ENCODE measurements around the gene ECI2. TPM values are rescaled to one million over a fixed set of nuclear protein-coding genes. Genes with fewer than 3 reads are reported as not detected.

The ECI2 gene
- total and polyA plus RNA-seq, 2 of the 13 experiments (the other 11 are each of a cell fraction or from before 2014, with no cell fraction given) = 78.5 to 228 TPM

DNA sequence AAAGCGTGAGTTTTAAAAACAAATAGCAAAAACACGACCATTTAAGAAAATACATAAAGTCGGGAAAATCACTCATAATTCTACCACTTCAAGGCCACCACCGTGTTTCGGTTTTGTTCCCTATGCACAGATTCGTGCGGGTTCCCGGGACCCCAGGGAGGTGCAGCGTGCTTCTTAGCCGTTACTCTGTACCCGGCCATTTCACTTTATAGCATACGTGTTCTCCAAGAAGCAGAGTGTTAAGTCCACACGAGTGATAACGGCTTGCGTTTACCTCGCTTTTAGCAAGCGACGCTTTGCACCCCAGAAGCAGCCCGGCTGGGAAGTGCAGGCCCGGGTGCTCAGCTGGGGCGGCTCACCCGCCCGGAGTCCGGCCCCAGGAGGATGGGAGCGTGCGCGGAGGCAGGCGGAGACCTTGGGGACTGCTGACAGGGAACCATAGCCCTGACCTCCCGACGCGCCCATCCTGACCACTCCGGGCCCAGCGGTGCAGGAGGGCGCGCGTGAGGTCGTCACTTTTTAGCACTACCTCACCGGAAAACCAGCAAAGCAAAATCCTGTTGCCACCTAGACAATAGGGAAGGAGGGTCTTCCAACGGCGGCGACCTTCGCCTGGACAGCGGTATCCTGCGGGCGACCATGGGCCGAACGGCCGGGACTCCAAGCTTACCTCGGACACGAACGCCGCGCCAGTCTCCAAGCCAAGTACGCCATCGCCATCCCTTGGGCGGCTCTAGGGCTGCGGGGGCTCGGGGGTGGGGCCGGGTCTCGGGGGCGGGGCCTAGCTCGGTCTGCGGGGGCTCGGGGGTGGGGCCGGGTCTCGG lies at the start of gene ECI2 (continued):
- TF ChIP-seq TEAD3 (CRISPR knock-in tag; optimal IDR thresholded peaks at IDR 0.05; ENCODE audit: borderline replicate concordance) (peak; percentile 25), CHD2 (IDR thresholded peaks at IDR 0.05; ENCODE audit: low read depth, low read length) (no peak), ZNF737 (CRISPR knock-in tag; IDR thresholded peaks at IDR 0.05; ENCODE audit: borderline replicate concordance) (no peak), THAP11 (CRISPR knock-in tag; IDR thresholded peaks at IDR 0.05) (no peak), NFE2L1 (CRISPR knock-in tag; IDR thresholded peaks at IDR 0.05; ENCODE audit: borderline replicate concordance) (no peak), REPIN1 (CRISPR knock-in tag; IDR thresholded peaks at IDR 0.05; ENCODE audit: borderline replicate concordance, low read depth) (peak; percentile 59), RNF219 (CRISPR knock-in tag; IDR thresholded peaks at IDR 0.05) (0 out of 2 replicates have a peak, but pooled peaks have one; percentile 34), ZNF282 (IDR thresholded peaks at IDR 0.05; ENCODE audit: partially characterized antibody) (no peak), ZNF724P (CRISPR knock-in tag; IDR thresholded peaks at IDR 0.05; ENCODE audit: borderline replicate concordance) (no peak), ZNF3 (CRISPR knock-in tag; IDR thresholded peaks at IDR 0.05) (no peak), NCOA2 (CRISPR knock-in tag; IDR thresholded peaks at IDR 0.05) (0 out of 2 replicates have a peak, but pooled peaks have one; percentile 19), ZNF891 (CRISPR knock-in tag; IDR thresholded peaks at IDR 0.05) (peak; percentile 91), ZNF512 (CRISPR knock-in tag; IDR thresholded peaks at IDR 0.05) (peak; percentile 55; the same call in 1 of the 2 replicates), ZNF556 (CRISPR knock-in tag; IDR thresholded peaks at IDR 0.05; ENCODE audit: borderline replicate concordance) (0 out of 2 replicates have a peak, but pooled peaks have one; percentile 38), CHCHD3 (CRISPR knock-in tag; IDR thresholded peaks at IDR 0.05) (no peak), TCF7 (IDR thresholded peaks at IDR 0.05; ENCODE audit: low read depth) (no peak), ZNF557 (CRISPR knock-in tag; IDR thresholded peaks at IDR 0.05) (no peak), GATAD2A (CRISPR knock-in tag; IDR thresholded peaks at IDR 0.05) (no peak), XRCC5 (optimal IDR thresholded peaks at IDR 0.05; ENCODE audit: low read length) (peak; percentile 68), PCBP2 (optimal IDR thresholded peaks at IDR 0.05; ENCODE audit: low read depth, low read length, poor library complexity, severe bottlenecking) (no peak), TERF1 (CRISPR knock-in tag; IDR thresholded peaks at IDR 0.05) (no peak), ZNF224 (CRISPR knock-in tag; IDR thresholded peaks at IDR 0.05) (peak; percentile 70; the same call in 1 of the 2 replicates), AKAP8 (CRISPR knock-in tag; IDR thresholded peaks at IDR 0.05) (no peak; the same call in 1 of the 2 replicates)
- TF ChIP-seq, protein P1, sequence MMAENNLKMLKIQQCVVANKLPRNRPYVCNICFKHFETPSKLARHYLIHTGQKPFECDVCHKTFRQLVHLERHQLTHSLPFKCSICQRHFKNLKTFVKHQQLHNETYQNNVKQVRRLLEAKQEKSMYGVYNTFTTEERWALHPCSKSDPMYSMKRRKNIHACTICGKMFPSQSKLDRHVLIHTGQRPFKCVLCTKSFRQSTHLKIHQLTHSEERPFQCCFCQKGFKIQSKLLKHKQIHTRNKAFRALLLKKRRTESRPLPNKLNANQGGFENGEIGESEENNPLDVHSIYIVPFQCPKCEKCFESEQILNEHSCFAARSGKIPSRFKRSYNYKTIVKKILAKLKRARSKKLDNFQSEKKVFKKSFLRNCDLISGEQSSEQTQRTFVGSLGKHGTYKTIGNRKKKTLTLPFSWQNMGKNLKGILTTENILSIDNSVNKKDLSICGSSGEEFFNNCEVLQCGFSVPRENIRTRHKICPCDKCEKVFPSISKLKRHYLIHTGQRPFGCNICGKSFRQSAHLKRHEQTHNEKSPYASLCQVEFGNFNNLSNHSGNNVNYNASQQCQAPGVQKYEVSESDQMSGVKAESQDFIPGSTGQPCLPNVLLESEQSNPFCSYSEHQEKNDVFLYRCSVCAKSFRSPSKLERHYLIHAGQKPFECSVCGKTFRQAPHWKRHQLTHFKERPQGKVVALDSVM (CRISPR knock-in tag; IDR thresholded peaks at IDR 0.05) = peak; percentile 10; the same call in 1 of the 2 replicates

Data from HepG2 (cell line).